Stimulated activated CD8-positive, alpha-beta memory T cell treated with anti-CD3 and anti-CD28 coated beads, Interleukin-2, amount 100 ng/mL, for 1 hour (primary cell): ENCODE data around the gene ATP8B4.

ENCODE experiments used
- DNase-seq, 2 donors: peaks; one replicate each; pipeline ENCODE4 v3.0.0-alpha.2; 2020; ENCODE audit warnings: low read depth in 2 of 2

The ATP8B4 gene

GRCh38 chr15:49953421-49953820 is 165.6 kb downstream of the ATP8B4 start:
- no peak for DNase-seq

- DNase-seq: no peak
Observed at GRCh38 chr15:49946681-49947080, 172.4 kb downstream of the ATP8B4 start.

- DNase-seq: no peak
Observed at GRCh38 chr15:49934487-49934886, 184.5 kb downstream of the ATP8B4 start.

- DNase-seq: no peak
Observed at GRCh38 chr15:49927189-49927861, 191.7 kb downstream of the ATP8B4 start.

- no peak for DNase-seq
Observed at GRCh38 chr15:49926740-49927139, 192.3 kb downstream of the ATP8B4 start.

GRCh38 chr15:49923671-49924070 is 195.4 kb downstream of the ATP8B4 start:
- no peak for DNase-seq

GRCh38 chr15:49919034-49919433 is 200.0 kb downstream of the ATP8B4 start:
- no peak for DNase-seq

GRCh38 chr15:49918121-49918520 is 200.9 kb downstream of the ATP8B4 start:
- DNase-seq: no peak

- no peak for DNase-seq
Observed at GRCh38 chr15:49916998-49917397, 202.0 kb downstream of the ATP8B4 start.

GRCh38 chr15:49915822-49916221 is 203.2 kb downstream of the ATP8B4 start:
- DNase-seq: no peak

- DNase-seq: no peak
Observed at GRCh38 chr15:49908933-49909295, 210.1 kb downstream of the ATP8B4 start.

GRCh38 chr15:49908236-49908932 is 210.6 kb downstream of the ATP8B4 start:
- DNase-seq: no peak

GRCh38 chr15:49906966-49907365 is 212.1 kb downstream of the ATP8B4 start:
- no peak for DNase-seq

- DNase-seq: no peak
Observed at GRCh38 chr15:49905221-49905620, 213.8 kb downstream of the ATP8B4 start.

- no peak for DNase-seq
Observed at GRCh38 chr15:49904296-49904695, 214.7 kb downstream of the ATP8B4 start.

GRCh38 chr15:49902685-49903501 is 216.1 kb downstream of the ATP8B4 start:
- no peak for DNase-seq

- no peak for DNase-seq
Observed at GRCh38 chr15:49901996-49902684, 216.9 kb downstream of the ATP8B4 start.

GRCh38 chr15:49901321-49901720 is 217.7 kb downstream of the ATP8B4 start:
- DNase-seq: no peak

- no peak for DNase-seq
Observed at GRCh38 chr15:49900903-49901235, 218.2 kb downstream of the ATP8B4 start.

- no peak for DNase-seq
Observed at GRCh38 chr15:49900006-49900902, 218.8 kb downstream of the ATP8B4 start.

GRCh38 chr15:49898575-49899283 is 220.3 kb downstream of the ATP8B4 start:
- DNase-seq: no peak
